Liver (tissue), 3 donors: Measurements from ENCODE around the gene TBCD.

Experiments used
- CTCF ChIP-seq: fragments of 150-350 bp; IDR thresholded peaks from 2 replicates; pipeline ENCODE4 v1.5.1; 2017; ENCODE audit warnings: improper control_type of control experiment, low read depth, low read length; ENCODE audit not compliant: missing input control
- GABPA ChIP-seq, 2 donors: IDR thresholded peaks in 1 of 2; conservative IDR thresholded peaks in 1 of 2; 2 replicates each; pipeline ENCODE4 v1.6.1; 2016; ENCODE audit warnings: antibody characterized with exemption in 2 of 2, mild to moderate bottlenecking in 1 of 2, moderate library complexity in 1 of 2
- HNF4G ChIP-seq: IDR thresholded peaks from 2 replicates; pipeline ENCODE4 v1.6.1; 2016; ENCODE audit warnings: antibody characterized with exemption
- RAD21 ChIP-seq, 2 donors: IDR thresholded peaks; 2 replicates each; pipeline ENCODE4 v1.6.1; 2016; ENCODE audit warnings: antibody characterized with exemption in 2 of 2, mild to moderate bottlenecking in 2 of 2
- RXRA ChIP-seq, 2 donors: IDR thresholded peaks; 2 replicates each; pipeline ENCODE4 v1.6.1; 2017 to 2018; ENCODE audit warnings: antibody characterized with exemption in 2 of 2, mild to moderate bottlenecking in 1 of 2
- SP1 ChIP-seq: IDR thresholded peaks from 2 replicates; pipeline ENCODE4 v1.6.1; 2018; ENCODE audit warnings: antibody characterized with exemption, mild to moderate bottlenecking
- TAF1 ChIP-seq: conservative IDR thresholded peaks from 2 replicates; pipeline ENCODE4 v1.6.1; 2016; ENCODE audit warnings: antibody characterized with exemption, mild to moderate bottlenecking
- YY1 ChIP-seq: IDR thresholded peaks from 2 replicates; pipeline ENCODE4 v1.6.1; 2016; ENCODE audit warnings: antibody characterized with exemption, mild to moderate bottlenecking
- TF ChIP-seq, protein P1 (sequence below): IDR thresholded peaks from 2 replicates; pipeline ENCODE4 v1.6.1; 2016; ENCODE audit warnings: antibody characterized with exemption
- TF ChIP-seq, protein P2 (sequence below): IDR thresholded peaks from 2 replicates; pipeline ENCODE4 v1.6.1; 2016; ENCODE audit warnings: antibody characterized with exemption
- donor health status: healthy.
- donor health status: healthy.

GRCh38 chr17:82838386-82839063 is 86.7 kb downstream of the TBCD start:
- peak; percentile 65 for TF ChIP-seq SP1
- TF ChIP-seq CTCF, result no peak
- peak; percentile 27 to 52 for TF ChIP-seq RAD21 (IDR thresholded peaks at IDR 0.05)
- TF ChIP-seq, protein P1, sequence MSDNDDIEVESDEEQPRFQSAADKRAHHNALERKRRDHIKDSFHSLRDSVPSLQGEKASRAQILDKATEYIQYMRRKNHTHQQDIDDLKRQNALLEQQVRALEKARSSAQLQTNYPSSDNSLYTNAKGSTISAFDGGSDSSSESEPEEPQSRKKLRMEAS, result peak; percentile 85
- no peak for TF ChIP-seq TAF1
- TF ChIP-seq HNF4G, result no peak
- peak in 1 of 2 donors; percentile 58 for TF ChIP-seq GABPA (IDR thresholded peaks at IDR 0.05 in 1 of 2, conservative IDR thresholded peaks at IDR 0.05 in 1 of 2)
- peak; percentile 42 to 93 for TF ChIP-seq RXRA (IDR thresholded peaks at IDR 0.05)
- TF ChIP-seq YY1, result peak; percentile 77
- TF ChIP-seq, protein P2, sequence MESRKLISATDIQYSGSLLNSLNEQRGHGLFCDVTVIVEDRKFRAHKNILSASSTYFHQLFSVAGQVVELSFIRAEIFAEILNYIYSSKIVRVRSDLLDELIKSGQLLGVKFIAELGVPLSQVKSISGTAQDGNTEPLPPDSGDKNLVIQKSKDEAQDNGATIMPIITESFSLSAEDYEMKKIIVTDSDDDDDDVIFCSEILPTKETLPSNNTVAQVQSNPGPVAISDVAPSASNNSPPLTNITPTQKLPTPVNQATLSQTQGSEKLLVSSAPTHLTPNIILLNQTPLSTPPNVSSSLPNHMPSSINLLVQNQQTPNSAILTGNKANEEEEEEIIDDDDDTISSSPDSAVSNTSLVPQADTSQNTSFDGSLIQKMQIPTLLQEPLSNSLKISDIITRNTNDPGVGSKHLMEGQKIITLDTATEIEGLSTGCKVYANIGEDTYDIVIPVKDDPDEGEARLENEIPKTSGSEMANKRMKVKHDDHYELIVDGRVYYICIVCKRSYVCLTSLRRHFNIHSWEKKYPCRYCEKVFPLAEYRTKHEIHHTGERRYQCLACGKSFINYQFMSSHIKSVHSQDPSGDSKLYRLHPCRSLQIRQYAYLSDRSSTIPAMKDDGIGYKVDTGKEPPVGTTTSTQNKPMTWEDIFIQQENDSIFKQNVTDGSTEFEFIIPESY, result peak; percentile 97
